Inflammatory macrophage (primary cell): ENCODE measurements around the gene AAK1.
"Not testable (repeated sequence)": the region's sequence is repeated elsewhere in the genome, so short reads cannot be mapped to it uniquely, and the experiment has no call there.

Experiments
- DNase-seq, 2 donors: peaks; one replicate each; pipeline ENCODE4 v3.0.0-alpha.2; 2020 to 2022
- total RNA-seq, 18 experiments: gene quantifications; one replicate each; lab custom pipeline; 2026; ENCODE audit warnings: mixed read lengths in 6 of 18, inconsistent platforms in 2 of 18; lab: John Stamatoyannopoulos, UW

Gene AAK1
- total RNA-seq = 15.6 to 189 (median 50.6) reads per million in 18 experiments

GRCh38 chr2:69643602-69644505 is at the start of gene AAK1:
AAK1 (minus strand) TSS chr2:69643739; CDS start chr2:69643040, 699 bp downstream.
- DNase-seq = peak; percentile 87 to 93

GRCh38 chr2:69692424-69692823 is 48.9 kb upstream of the AAK1 start:
- no peak for DNase-seq

GRCh38 chr2:69689969-69690368 is 46.4 kb upstream of the AAK1 start:
- DNase-seq = no peak

GRCh38 chr2:69689466-69689865 is 45.9 kb upstream of the AAK1 start:
- no peak for DNase-seq

GRCh38 chr2:69687971-69688611 is 44.6 kb upstream of the AAK1 start:
- no peak for DNase-seq

GRCh38 chr2:69686813-69687212 is 43.3 kb upstream of the AAK1 start:
- DNase-seq = no peak

GRCh38 chr2:69685321-69686048 is 41.9 kb upstream of the AAK1 start:
- DNase-seq = no peak

- DNase-seq = peak; percentile 58 to 65
These were observed 39.8 kb upstream of the AAK1 start for GRCh38 chr2:69683170-69683971.

- no peak for DNase-seq
These were observed 39.0 kb upstream of the AAK1 start for GRCh38 chr2:69682525-69682924.

- peak; percentile 53 to 75 for DNase-seq
These were observed 36.6 kb upstream of the AAK1 start for GRCh38 chr2:69680001-69680675.

GRCh38 chr2:69677914-69678313 is 34.4 kb upstream of the AAK1 start:
- no peak for DNase-seq

- DNase-seq = no peak
These were observed 32.6 kb upstream of the AAK1 start for GRCh38 chr2:69676146-69676545.

GRCh38 chr2:69674316-69674670 is 30.8 kb upstream of the AAK1 start:
- peak; percentile 37 to 40 for DNase-seq

- DNase-seq = not testable (repeated sequence)
These were observed 29.6 kb upstream of the AAK1 start for GRCh38 chr2:69673098-69673497.

GRCh38 chr2:69669666-69670065 is 26.1 kb upstream of the AAK1 start:
- DNase-seq = no peak

GRCh38 chr2:69668598-69668997 is 25.1 kb upstream of the AAK1 start:
- no peak for DNase-seq

- no peak for DNase-seq
These were observed 24.4 kb upstream of the AAK1 start for GRCh38 chr2:69667805-69668382.

GRCh38 chr2:69665152-69665551 is 21.6 kb upstream of the AAK1 start:
- no peak for DNase-seq

- no peak for DNase-seq
These were observed 20.3 kb upstream of the AAK1 start for GRCh38 chr2:69663860-69664259.

GRCh38 chr2:69662547-69662946 is 19.0 kb upstream of the AAK1 start:
- not testable (repeated sequence) for DNase-seq

- DNase-seq = no peak
These were observed 17.1 kb upstream of the AAK1 start for GRCh38 chr2:69660637-69661036.
